Muscle of back (tissue), 13 donors: ENCODE results near the gene CCNT1. TPM values are rescaled to one million over a fixed set of nuclear protein-coding genes. Genes with fewer than 3 reads are reported as not detected.
A peak's percentile ranks its signal among the peaks of the same experiment; 100 is the strongest.
"Not testable (repeated sequence)": the region's sequence is repeated elsewhere in the genome, so short reads cannot be mapped to it uniquely, and the experiment has no call there.

ENCODE experiments used
- DNase-seq, 3 donors: peaks; one replicate each; pipeline versions ENCODE4 v3.0.0 to v3.0.0-alpha.2; 2013
- long read RNA-seq, 9 donors: transcript quantifications; one replicate each; lab custom pipeline, GENCODE V29; 2026
- polyA plus RNA-seq, 10 donors: library from polyadenylated mRNA; unstranded; fragments of 120-200 nt; gene quantifications; one replicate each; pipeline ENCODE4 v1.2.1, GENCODE V29; 2013; ENCODE audit not compliant: insufficient read length in 10 of 10

CCNT1 gene
- 10 to 100 TPM; 12.5 to 22.9 (median 18.9) TPM for polyA plus RNA-seq
- long read RNA-seq, donor 1, full-length matches to known transcripts, result 11 of 11 reads
- long read RNA-seq, donor 1, partial matches to known transcripts, result 0 of 11 reads
- long read RNA-seq, donor 1, other reads (novel, unspliced or antisense), result 0 of 11 reads
- long read RNA-seq, donor 2, full-length matches to known transcripts, result 3 of 3 reads
- long read RNA-seq, donor 2, partial matches to known transcripts, result 0 of 3 reads
- long read RNA-seq, donor 2, other reads (novel, unspliced or antisense), result 0 of 3 reads
- long read RNA-seq, donor 3, result 0 reads
- long read RNA-seq, donor 4, full-length matches to known transcripts, result 2 of 2 reads
- long read RNA-seq, donor 4, partial matches to known transcripts, result 0 of 2 reads
- long read RNA-seq, donor 4, other reads (novel, unspliced or antisense), result 0 of 2 reads
- long read RNA-seq, donor 5, full-length matches to known transcripts, result 4 of 4 reads
- long read RNA-seq, donor 5, partial matches to known transcripts, result 0 of 4 reads
- long read RNA-seq, donor 5, other reads (novel, unspliced or antisense), result 0 of 4 reads
- long read RNA-seq, donor 6, full-length matches to known transcripts, result 5 of 5 reads
- long read RNA-seq, donor 6, partial matches to known transcripts, result 0 of 5 reads
- long read RNA-seq, donor 6, other reads (novel, unspliced or antisense), result 0 of 5 reads
- long read RNA-seq, donor 7, full-length matches to known transcripts, result 3 of 3 reads
- long read RNA-seq, donor 7, partial matches to known transcripts, result 0 of 3 reads
- long read RNA-seq, donor 7, other reads (novel, unspliced or antisense), result 0 of 3 reads
- long read RNA-seq, donor 8, full-length matches to known transcripts, result 8 of 8 reads
- long read RNA-seq, donor 8, partial matches to known transcripts, result 0 of 8 reads
- long read RNA-seq, donor 8, other reads (novel, unspliced or antisense), result 0 of 8 reads
- long read RNA-seq, donor 9, full-length matches to known transcripts, result 2 of 2 reads
- long read RNA-seq, donor 9, partial matches to known transcripts, result 0 of 2 reads
- long read RNA-seq, donor 9, other reads (novel, unspliced or antisense), result 0 of 2 reads

- peak; percentile 100 for DNase-seq
Observed at GRCh38 chr12:48716493-48717251, at the start of gene CCNT1. Gene CCNT1 (minus strand): TSS chr12:48716707. CDS start chr12:48716675, 32 bp downstream.

- DNase-seq, result no peak
Observed at GRCh38 chr12:48765753-48766162, 49.3 kb upstream of the CCNT1 start.

GRCh38 chr12:48764521-48764920 is 48.0 kb upstream of the CCNT1 start:
- DNase-seq, result no peak

DNA sequence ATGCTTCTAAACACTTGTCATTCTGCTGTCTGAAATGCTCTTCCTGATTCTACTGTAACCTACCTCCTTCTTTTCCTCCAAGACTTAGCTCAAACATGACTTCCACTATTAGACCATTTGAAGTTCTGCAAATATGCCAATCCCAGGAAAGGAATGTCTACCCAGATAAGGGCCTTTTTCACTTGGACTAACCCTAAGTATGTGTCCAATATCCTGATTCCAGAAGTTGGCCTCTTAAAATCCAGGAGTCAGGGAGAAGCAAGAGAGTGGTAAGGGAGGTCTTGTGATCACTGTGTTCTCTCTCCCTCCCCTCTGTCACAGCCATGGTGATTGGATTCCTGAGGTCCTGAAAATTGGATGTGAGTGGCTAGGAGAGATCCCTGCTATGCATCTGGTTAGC is 42.2 kb upstream of the CCNT1 start:
- no peak for DNase-seq

DNA sequence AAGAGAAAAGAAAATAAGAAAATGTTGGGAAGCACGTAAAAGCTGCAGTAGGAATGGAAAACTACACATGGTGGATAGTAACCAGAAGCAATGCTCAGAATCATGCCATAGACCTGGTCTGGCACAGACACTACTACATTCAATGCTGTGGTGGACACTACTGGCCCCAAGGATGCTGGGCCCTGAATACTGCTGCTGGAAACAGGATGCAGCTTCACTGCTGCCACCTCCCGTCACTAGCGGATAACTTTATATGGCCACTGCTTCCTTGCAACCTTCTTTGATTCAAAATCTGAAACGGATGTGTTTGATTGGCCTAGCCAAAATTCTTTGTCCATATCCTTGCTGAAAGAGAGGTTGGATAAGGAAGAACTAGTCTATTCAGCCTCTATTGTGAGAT is 41.7 kb upstream of the CCNT1 start:
- no peak for DNase-seq

- no peak for DNase-seq
Observed at GRCh38 chr12:48750769-48751356, 34.4 kb upstream of the CCNT1 start.

GRCh38 chr12:48750215-48750614 is 33.7 kb upstream of the CCNT1 start:
- no peak for DNase-seq

GRCh38 chr12:48744251-48745008 is 27.9 kb upstream of the CCNT1 start:
- no peak for DNase-seq

DNA sequence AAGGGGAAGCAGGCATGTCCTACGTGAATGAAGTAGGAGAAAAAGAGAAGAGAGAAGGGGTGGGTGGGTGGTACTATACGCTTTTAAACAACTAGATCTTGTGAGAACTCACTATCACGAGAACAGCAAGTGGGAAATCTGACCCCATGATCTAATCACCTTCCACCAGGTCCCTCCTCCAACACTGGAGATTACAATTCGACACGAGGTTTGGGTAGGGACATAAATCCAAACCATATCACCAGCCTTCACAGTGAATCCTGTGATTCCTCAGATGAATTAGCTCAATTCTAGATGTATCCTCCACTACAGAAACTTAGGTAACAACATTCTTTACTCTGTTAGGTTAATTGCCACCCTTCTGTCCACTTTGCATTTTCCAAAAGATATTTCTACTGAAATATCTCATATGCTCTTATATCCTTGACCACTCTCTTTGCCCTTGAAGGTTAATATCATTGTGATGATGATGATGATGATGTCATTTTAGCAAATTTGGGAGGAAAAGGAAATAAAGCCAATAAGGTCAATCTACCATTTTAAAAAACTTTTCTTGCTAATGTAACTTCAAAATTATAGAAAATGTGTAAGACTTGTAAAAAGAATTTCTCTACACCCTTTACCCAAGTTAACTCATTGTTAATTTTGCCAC is 23.2 kb upstream of the CCNT1 start:
- no peak for DNase-seq

DNA sequence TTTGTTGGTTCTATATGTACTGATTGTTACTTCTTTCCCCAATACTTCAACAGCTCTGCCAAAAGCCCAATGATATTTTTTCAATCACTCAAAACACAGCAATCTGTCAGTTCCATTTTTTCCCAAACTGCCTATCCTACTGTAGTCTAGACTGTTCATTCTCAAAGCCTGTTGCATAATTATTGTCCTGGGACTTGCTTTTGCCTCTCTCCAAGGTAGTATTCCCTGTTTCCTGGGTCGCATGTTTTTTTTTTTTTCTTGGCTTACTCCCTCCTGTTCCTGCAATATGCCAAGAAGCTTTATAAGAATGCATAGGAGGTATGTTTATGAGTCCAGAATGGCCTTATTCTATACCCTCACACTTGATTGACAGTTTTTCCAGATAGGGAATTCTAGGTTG is 19.9 kb upstream of the CCNT1 start:
- no peak for DNase-seq

GRCh38 chr12:48728807-48729206 is 12.3 kb upstream of the CCNT1 start:
- DNase-seq, result no peak

GRCh38 chr12:48720737-48721136 is 4.2 kb upstream of the CCNT1 start:
- DNase-seq, result not testable (repeated sequence)

GRCh38 chr12:48720171-48720570 is 3.7 kb upstream of the CCNT1 start:
- DNase-seq, result not testable (repeated sequence)

GRCh38 chr12:48719002-48719401 is 2.5 kb upstream of the CCNT1 start:
- not testable (repeated sequence) for DNase-seq

DNA sequence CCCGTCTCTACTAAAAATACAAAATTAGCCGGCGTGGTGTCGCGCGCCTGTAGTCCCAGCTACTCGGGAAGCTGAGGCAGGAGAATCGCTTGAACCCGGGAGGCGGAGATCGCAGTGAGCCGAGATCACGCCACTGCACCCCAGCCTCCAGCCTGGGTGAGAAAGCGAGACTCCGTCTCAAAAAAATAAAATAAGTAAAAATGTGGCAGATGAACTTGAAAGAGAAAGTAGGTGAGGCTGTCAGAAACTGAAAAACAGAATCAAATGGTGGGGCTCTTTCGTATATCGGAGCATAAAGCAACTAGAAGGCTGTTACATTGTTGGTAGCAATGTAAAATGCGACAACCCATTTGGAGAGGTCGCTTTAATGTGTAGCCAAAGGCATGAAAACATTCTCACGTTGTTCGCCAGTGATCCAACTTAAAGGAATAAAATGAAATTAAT is 767 bp upstream of the CCNT1 start:
- peak in 2 of 3 donors; percentile 16 to 54 for DNase-seq

DNA sequence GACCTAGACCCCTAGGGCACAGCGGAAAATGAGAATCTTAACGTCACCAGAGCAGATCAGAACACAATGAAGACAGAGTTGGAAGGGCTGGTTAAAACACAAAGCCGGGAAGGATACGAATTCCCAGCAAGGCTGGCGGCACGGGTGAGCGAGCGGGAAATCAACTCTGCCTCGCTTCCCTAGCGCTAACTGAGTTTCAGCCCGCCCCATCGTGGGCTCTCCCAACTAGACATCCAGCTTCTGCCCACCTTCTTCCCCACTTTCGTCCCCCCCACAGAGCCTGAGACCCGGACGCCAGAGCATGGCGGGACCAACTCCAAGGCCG is 377 bp downstream of the CCNT1 start:
- DNase-seq, result no peak

GRCh38 chr12:48712209-48712608 is 4.3 kb downstream of the CCNT1 start:
- DNase-seq, result no peak

GRCh38 chr12:48698822-48699221 is 17.7 kb downstream of the CCNT1 start:
- not testable (repeated sequence) for DNase-seq

DNA sequence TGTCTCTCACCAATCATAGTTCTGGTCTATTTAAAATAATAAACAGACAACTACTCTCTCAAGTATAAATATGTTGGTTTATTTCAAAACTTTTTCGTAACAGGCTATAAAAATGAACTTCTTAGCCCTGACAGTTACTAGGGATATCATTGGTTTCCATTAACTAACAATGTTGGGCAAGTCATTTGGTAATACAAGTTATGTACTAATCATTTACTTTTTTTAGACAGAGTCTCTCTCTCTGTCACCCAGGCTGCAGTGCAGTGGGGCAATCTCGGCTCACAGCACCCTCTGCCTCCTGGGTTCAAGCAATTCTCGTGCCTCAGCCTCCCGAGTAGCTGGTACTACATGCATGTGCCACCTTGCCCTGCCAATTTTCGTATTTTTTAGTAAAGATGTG is 19.9 kb downstream of the CCNT1 start:
- DNase-seq, result no peak

- no peak for DNase-seq
Observed at GRCh38 chr12:48695859-48696258, 20.6 kb downstream of the CCNT1 start.
